Endometrial microvascular endothelial cells (primary cell): ENCODE data around the gene PITPNM3. TPM values are rescaled to one million over a fixed set of nuclear protein-coding genes. Genes with fewer than 3 reads are reported as not detected.
"Not testable (repeated sequence)": the region's sequence is repeated elsewhere in the genome, so short reads cannot be mapped to it uniquely, and the experiment has no call there.

ENCODE experiments used
- in situ Hi-C: cut with HindIII; loops from 2 replicates; pipeline ENCODE4 v1.10.0; 2017; ENCODE audit warnings: low sequenced_read_pairs, low pct_unique_long_range_greater_than_20kb; ENCODE audit errors: inconsistent ontology term
- total RNA-seq: library from RNA; depleted of rRNA; stranded (reverse); fragments of >200 nt; gene quantifications from one replicate; pipeline ENCODE4 v1.2.3, GENCODE V29; 2015; ENCODE audit errors: inconsistent ontology term

The PITPNM3 gene
- total RNA-seq, 1 donor from 2014 or later = 0.09 TPM

DNA sequence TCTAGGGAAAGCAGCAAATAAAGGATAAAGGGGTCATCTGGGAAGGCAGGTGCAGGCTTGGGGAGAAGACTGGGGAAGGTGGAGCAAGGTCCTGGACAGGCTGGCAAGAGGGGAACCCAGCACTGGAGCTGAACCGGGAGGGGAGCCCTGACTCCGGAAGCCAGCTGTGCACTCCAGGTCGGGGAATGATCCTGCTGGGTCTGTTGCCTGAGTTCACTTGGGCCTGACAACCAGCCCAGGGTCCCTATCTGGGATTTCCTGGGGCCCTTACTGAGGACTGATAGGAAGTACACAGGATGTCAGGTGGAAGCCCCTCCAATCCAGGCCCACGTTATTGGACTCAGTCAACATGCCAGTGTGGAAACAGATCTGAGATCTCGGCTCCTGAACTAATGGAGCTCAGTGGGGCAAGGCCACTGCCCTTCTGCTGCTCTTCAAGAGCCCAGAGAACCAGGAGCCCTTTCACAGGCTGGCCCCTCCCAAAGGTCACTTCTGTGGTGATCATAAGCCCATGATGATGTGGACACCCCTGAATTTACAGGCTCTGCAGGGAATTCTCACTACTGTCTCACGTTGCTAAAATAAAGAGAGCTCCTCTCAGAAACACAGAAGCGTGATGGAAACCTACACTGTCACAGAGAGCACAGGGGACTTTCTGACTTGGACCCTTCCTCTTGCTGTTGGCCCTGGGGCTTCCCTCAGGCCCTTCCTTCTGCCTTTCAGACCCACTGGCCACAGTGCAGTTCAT lies 19.9 kb upstream of the PITPNM3 start:
- in situ Hi-C loops = no loop called here

DNA sequence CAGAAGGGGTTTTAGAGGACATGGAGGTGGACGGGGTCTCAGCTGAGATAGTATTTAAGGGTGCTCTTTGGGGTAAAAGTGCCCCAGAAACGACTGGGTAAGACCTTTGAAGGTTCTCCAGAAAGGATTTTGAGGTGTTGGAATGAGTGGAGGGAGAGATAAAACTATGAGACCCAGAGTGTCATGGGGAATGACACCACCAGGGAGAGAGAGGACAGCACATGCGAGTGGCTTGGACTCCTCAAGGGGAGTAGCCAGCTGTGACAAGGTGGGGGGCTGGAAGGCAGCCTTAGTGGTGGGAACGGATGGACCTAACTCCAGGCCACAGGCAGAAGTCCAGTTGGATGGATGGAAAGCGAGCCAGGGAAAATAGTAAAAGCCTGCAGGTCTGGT lies 19.2 kb upstream of the PITPNM3 start:
- in situ Hi-C loops = no loop called here

DNA sequence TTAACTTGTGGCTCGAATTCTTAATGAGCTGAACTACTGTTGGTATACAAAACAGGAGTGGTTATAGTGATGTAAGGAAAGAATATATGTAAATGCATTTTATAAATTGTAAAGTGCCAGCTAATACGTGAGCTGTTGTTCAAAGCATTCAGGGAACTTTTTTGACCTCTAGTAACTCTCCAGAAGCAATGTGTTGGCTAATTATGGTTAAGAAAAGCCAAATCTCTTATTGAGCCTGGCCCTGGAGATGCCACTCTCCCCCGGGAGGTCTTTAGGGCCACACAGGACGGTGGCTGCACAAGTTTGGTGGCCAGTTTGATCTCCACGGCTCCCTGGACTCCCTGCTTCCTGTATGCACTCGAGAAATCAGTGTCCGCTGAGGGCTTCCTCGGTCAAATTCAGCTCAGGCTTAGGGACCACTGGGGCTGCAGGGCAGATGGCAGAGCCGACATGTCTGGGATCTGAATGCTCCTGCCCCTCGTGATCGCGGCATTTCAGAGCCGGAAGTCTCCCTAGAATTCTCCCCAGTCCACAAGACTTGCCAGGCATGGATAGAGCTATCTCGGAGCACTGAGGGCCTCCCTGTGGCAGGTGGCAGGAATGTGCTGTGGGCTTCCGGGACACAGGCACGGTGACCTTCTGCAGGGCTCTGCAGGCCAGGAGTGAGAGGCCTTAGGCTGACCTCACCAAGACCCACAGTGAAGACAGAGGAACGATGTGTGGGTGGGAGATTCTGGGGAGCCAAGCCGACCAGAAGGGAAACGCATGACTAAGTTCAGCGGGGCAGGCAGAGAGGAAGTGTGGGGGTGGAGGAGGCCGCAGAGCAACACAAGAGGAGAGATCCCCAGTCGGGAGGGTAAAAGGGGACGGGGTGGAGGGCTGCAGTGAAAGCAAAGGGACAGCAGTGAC lies 18.6 kb upstream of the PITPNM3 start:
- in situ Hi-C loops = no loop called here

DNA sequence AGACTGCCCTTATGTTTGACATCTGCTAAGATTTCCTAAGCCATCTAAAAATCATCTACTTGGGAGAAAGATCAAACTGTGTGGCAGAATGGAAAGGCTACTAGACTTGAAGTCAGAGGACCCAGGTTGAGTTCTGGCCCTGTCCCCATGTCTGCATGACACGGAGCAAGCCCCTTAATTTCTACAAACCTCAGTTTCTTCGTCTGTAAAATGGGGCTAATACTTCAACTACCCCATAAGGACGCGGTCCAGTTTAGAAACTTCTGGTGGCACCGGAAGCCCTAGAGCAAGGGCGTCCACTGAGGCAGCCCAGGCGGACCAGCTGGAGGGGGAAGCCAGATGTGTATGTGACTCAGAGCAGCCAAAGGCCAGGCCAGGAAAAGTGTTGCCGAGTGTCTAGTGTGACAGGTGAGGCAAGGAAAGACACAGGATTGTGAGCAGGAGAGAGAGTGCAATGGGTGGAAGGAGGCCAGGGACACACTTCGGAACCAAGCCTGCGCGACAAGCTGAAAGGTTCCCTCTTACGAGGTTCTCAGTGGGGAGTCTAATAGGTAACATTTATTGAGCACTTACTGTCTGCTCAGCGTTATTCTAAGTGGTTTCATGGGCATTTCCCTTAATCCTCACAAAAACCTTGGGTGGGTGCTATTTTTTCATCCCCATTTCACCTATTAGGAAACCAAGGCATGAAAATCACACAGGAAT lies 17.8 kb upstream of the PITPNM3 start:
- in situ Hi-C loops = no loop called here

DNA sequence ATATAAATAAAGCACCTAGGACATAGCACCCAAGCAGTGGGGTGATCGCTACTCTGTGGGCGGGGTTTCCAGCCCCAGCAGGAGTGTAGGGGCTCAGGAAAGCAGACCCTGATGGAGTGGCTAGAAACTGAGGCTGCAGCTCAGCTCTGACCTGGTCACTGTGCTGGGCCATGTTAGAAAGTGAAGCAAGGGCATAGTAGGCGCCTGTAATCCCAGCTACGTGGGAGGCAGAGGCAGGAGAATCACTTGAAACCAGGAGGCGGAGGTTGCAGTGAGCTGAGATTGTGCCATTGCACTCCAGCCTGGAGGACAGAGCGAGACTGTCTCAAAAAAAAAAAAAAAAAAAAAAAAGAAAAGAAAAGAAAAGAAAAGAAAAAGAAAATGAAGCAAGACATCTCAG lies 17.1 kb upstream of the PITPNM3 start:
- in situ Hi-C loops = not testable (repeated sequence)

DNA sequence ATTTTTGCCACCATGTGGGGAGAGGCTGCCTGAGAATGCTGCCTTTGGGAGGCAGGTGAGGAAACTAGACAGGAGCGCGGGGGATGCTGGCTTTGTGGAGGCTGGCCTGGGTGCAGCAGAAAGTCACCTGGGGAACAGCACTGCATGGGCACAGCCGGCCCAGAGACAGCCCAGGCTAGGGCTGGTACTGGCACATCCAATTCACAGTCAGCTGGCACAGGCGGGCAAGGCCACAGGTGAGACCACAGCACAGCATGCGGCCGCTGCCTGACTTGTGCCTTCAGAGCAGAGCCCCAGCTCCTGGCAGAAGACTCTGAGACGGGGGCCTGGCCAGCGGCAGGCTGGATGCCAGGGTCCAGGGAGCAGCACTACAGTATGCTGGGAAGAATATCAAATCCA lies 16.6 kb upstream of the PITPNM3 start:
- in situ Hi-C loops = no loop called here

DNA sequence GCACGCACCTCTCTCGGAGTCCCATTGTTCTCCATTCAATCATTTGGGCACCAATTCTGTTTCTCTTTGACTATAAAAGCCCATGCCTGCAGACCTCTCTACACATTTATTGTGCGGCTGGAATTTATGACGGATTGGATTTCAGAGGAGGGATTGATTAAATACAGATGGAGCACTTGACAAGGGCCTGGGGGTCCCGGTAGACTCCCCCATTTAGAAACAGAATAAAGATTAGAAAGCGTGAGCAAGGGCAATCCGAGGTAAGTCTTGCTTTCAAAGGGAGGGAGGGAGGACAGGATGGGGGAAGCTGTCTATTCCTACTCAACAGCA lies 15.1 kb upstream of the PITPNM3 start:
- in situ Hi-C loops = no loop called here

DNA sequence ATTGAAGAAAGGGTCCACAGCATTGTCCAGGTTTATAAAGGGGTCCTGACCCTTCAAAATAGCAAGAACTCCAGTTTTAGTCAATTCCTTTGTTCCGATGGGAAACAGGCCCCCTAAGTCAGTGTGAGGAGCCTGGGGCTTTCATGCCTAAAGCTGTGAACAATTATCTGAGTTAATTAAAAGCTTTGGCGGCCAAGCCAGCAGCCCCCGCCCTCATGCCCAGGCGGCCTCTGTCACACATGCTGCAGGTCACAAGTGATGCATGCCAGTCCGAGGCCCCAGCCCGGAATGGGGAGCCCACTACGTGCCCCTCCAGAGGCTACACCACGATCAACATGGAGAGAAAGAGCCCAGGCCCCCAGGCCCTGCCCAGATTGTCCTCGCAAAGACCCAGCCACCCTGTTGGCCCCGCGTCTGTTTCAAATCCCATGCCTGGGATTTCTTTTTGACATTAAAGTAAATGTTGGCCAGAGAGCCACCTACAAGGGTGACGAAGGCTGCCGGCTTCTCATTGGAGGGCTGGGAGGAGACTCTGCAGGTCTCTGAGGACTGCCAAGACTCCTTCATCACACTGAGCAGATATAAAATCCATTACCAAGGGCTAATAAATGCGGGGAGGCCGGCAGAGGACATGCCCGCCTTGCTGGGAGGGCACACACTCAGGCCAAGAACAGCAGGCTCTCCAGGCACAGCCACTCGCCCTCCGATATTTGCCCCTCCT lies 14.5 kb upstream of the PITPNM3 start:
- in situ Hi-C loops = no loop called here

DNA sequence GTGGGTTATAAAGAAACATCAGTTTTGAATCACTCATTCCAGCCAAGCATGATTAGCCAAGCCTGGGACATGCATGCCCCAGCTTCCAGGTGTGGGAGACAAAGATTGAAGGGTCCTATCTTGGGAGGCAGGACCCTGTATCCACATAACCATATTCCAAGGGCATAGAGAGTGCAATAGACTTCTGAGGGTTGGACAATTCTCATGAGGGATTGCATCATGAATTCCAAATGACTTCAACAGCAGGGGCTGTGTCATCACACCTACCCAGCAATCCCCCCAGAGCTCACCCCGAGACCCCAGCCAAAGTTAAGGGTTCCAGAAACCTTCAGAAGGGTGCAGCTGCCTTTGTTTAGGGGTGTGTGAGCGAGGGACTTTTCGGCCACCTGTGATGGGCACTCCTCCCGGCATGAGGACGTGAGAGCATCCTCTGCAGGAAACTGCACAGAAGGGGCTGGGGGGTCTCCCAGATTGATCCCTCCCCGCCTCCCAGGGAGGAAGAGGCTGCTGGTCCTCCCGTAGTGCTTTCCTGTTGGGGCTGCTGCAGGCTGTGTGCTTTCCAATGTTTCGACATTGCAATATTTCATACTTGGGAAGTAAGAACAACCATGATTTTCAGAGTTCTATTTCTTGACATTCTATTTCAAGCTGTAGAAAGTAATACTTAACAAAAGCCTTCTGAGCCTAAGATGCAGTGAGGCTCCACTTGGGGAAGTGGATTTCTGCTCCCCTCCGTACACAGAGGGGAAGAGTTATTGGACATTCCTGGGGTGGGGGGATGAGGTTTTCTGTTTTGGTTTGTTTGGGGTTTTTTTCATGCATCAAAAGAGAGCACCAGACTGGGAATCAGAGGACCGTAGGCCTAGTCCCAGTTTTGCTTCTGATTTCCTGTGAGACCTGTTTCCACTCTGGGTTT lies 13.3 kb upstream of the PITPNM3 start:
- in situ Hi-C loops = no loop called here

DNA sequence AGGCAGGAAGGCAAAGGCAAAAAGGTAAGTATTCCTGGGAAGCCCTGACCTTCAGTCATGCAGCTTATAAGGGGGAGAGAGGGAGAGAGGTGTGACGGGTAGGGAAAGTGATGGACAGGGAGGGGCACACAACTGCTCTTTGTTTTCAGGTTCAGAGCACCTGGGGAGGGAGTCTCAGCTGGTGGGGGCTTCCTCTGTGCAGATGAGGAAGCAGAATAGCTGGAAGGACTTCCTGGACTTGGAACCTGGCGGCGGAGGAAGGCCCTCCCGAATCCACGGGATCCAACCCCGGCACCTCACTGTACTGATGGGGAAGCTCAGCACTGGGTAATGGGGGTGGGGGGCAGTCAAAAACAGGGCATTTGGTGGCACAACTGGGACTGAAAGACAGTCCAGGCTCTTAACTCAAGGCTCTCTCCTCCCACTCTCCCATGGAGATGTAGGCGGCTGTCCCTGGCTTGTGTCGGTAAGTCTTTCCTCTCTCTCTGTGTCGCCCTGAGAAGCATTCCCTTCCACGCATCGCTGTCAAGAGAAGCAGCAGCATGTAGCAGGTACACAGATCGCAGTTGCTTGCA lies 11.9 kb upstream of the PITPNM3 start:
- in situ Hi-C loops = no loop called here

DNA sequence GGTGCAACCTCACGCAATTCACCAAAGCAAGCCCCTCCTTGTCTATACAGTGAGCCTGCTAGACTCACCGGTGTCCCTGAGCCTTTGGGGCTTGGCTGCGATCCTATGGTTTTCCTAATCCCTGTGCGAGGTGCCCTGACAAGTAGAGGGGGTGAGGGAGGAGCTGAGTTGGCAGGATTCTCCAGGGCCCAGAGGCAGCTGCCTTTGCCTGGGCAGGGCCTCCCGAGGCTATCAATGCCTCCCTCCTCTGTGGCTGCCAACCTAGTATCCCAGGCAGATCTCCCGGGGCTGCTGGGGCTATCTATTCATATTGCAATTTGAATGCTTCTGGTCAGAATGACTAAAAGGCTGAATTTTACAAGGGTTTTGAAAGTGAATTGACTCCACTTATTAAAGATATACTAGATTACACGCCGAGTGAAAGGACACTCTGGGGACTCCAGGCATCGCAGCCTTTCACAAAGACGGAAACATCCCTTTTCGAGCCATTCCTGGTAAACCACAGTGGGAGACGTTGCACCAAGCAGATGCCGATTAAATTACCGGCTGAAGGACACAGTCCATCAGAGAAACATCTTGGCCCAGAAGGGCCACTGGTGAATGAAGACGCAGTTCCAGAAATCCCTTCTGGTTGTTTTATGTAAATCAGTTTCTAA lies 11.3 kb upstream of the PITPNM3 start:
- in situ Hi-C loops = no loop called here

DNA sequence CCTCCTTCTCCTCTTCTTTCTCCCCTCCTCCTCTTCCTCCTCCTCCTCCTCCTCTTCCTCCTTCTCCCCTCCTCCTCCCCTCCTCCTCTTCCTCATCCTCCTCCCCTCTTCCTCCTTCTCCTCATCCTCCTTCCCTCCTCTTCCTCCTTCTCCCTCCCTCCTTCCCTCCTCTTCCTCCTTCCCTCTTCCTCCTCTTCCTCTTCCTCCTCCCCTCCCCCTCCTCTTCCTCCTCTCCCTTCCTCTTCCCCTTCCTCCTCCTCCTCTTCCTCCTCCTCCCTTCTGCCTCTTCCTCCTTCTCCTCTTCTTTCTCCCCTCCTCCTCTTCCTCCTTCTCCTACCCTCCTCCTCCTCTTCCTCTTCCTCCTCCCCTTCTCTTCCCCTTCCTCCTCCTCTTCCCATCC lies 5.1 kb upstream of the PITPNM3 start:
- in situ Hi-C loops = no loop called here

DNA sequence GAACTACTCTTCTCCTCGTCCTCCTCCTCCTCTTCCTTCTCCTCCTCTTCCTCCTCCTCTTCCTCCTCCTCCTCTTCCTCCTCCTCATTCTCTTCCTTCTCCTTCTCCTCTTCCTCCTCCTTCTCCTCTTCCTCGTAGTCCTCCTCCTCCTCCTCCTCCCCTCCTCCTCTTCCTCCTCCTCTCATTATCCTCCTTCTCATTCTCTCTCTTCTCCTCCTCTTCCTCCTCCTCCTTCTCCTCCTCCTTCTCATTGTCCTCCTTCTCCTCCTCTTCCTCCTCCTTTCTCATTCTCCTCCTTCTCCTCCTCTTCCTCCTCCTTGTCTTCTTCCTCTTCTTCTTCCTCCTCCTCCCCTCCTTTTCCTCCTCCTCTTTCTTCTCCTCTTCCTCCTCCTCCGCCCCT lies 4.1 kb upstream of the PITPNM3 start:
- in situ Hi-C loops = no loop called here

DNA sequence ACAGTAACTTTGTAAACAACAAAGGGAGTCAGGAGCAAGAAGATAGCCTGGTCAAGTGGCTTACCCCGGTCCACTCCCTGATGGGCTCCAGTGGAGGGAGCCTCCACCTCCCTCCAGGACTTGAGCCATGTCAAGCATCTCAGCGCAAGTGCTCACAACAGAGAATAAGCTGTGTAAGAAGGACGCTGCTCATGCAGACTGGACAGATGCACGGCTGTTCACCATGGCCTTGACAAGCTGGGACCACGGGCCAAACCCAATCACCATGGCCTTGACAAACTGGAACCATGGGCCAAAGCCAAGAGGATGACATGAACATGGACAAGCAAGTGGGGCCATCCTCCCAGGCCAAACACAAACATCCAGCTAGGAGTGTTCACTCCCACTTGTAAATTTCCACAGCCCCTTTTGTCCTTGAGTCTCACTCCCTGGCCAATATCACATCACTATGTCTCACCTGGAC lies 3.4 kb upstream of the PITPNM3 start:
- in situ Hi-C loops = no loop called here

DNA sequence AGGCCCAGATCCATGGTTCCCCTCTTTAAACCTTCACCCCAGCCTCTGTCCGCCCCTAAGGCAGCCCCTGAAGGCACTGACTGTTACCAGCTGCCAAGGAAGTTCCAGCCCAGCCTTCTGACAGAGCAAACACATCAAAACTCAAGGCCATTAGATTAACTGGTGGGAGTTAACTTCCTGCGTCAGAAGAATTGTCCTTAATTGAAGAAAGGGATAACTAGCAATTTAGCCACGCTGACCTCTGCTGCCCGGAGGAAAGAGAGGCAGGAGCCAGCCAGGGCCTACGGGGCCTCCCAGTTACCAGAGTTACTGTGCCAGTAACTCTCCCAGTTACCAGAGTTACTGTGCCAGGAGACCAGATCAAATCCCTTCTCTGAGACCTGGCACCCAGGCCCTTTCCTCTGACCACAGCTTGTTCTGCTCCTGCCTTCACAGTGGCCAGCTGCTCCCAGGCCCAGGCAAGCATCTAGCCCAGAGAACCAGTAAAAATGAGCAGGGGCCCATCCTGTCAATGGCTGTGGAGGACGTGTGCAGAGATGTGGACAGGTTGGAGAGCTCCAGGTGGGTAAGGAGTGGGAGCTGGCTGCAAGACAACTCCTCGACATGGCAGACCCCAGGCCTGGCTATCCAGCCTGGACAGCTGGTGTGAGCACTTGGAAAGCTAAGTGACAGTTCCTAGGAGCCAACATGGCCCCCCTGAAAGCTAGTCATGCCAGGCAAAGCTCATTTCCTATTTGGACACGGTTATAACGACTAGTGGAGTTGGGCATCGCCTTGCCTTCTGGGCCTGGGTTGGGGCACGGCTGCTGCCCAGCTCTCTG lies 2.8 kb upstream of the PITPNM3 start:
- in situ Hi-C loops = no loop called here

DNA sequence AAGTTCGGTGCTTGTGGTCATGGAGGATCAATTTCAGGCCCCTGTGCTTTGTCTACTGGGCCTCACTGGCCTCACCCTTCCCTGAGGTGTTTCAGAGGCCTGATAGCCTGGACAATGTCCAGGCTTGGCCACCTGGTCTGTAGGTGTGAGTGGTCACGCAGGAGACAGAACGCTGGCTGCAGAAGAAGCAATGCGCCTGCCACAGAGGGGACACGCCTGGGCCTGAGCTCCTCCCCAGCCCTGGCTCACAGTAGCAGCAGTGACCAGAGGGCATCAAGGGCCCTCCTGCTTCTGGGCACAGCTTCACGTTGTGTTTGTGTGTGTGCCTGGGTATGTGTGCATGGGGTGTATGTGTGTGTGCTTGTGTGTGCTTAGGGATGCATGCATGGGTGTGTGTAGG lies 1.9 kb upstream of the PITPNM3 start:
- in situ Hi-C loops = no loop called here

DNA sequence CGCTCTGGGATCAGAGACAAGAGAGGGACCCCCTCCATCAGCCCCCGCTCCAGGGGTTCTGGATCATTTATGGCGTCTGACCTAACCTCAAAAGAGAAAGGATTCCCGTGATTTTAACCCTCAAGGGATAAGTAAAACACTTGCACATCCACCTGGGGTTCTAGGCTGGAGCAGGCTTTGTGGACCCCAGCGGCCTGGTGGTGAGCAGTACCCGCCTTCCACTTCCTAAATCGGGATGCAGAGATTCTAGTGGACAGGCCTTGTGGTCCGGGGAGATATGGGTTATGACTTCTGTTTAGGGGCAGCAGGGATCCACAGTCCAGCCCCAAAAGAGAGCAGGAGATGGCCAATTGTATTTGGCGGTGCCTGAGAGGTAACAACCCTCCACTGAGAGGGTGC lies 684 bp upstream of the PITPNM3 start:
- in situ Hi-C loops = no loop called here
